HG03159 (cell line): ENCODE data around the gene MRPS10.
A peak's percentile ranks its signal among the peaks of the same experiment; 100 is the strongest.

ENCODE experiments used
- ATAC-seq: cut with Tn5 transposase; IDR thresholded peaks from one replicate; pipeline ENCODE4 v1.9.1; 2021; ENCODE audit warnings: mild to moderate bottlenecking, moderate library complexity; ENCODE audit not compliant: unreplicated experiment

The MRPS10 gene

GRCh38 chr6:42239736-42240375 lies 22.2 kb upstream of the MRPS10 start:
- ATAC-seq: no peak

- ATAC-seq: no peak
Measured at GRCh38 chr6:42239333-42239732, 21.7 kb upstream of the MRPS10 start.

GRCh38 chr6:42237857-42238256 lies 20.2 kb upstream of the MRPS10 start:
- no peak for ATAC-seq

- ATAC-seq: no peak
Measured at GRCh38 chr6:42236682-42237473, 19.2 kb upstream of the MRPS10 start.

GRCh38 chr6:42236030-42236429 lies 18.4 kb upstream of the MRPS10 start:
- ATAC-seq: no peak

- no peak for ATAC-seq
Measured at GRCh38 chr6:42232035-42232434, 14.4 kb upstream of the MRPS10 start.

GRCh38 chr6:42230345-42231321 lies 13.0 kb upstream of the MRPS10 start:
- ATAC-seq: no peak

GRCh38 chr6:42229506-42230119 lies 12.0 kb upstream of the MRPS10 start:
- ATAC-seq: no peak

GRCh38 chr6:42228305-42228704 lies 10.6 kb upstream of the MRPS10 start:
- ATAC-seq: no peak

GRCh38 chr6:42227173-42227850 lies 9.7 kb upstream of the MRPS10 start:
- ATAC-seq: no peak

- ATAC-seq: no peak
Measured at GRCh38 chr6:42226645-42227143, 9.0 kb upstream of the MRPS10 start.

- no peak for ATAC-seq
Measured at GRCh38 chr6:42226161-42226611, 8.5 kb upstream of the MRPS10 start.

- no peak for ATAC-seq
Measured at GRCh38 chr6:42225419-42225818, 7.8 kb upstream of the MRPS10 start.

- ATAC-seq: no peak
Measured at GRCh38 chr6:42225029-42225339, 7.3 kb upstream of the MRPS10 start.

GRCh38 chr6:42224222-42225028 lies 6.8 kb upstream of the MRPS10 start:
- ATAC-seq: peak; percentile 90

- ATAC-seq: no peak
Measured at GRCh38 chr6:42222448-42222847, 4.8 kb upstream of the MRPS10 start.

- ATAC-seq: no peak
Measured at GRCh38 chr6:42221546-42221945, 3.9 kb upstream of the MRPS10 start.

GRCh38 chr6:42220807-42221206 lies 3.1 kb upstream of the MRPS10 start:
- no peak for ATAC-seq

- no peak for ATAC-seq
Measured at GRCh38 chr6:42217157-42217518, 523 bp downstream of the MRPS10 start.
